ENCODE data around the gene ARL16.

The ARL16 gene

DNA sequence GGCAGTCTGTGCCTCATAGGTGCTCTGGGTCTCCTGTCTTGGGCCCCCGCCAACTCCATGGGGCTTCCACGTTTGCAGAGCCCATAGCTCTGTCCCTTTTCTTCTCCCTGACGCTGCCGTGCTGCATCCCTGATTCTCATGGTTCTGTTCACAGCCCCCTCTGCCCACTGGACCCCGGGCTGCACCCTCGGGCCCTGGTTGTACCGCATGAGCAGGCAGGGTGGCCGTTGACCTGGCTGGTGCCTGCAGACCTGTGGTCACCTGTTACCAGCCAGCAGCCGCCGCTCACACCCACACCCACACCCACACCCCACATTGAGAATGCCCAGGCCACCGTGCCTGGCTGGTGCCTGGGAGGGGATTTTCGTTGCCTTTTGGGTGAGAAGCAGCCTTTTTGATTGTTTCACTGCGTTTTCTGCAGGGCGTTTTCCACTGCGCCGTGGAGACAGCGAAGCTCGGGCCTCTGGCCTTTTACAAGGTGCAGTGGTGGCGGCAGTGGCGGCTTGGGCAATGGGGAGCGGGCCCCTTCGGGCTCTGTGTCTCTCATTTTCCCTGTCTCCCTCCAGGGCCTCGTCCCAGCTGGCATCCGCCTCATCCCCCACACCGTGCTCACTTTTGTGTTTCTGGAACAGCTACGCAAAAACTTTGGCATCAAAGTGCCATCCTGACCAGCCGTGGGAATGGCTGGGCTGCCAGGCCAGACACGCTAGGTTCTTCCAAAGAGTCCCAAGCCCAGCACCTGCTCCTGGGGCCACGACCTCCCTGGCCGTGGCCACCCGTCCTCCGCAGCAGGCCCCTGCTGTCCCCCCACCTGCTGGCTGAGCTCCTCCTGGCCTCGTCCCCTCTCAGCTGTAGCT is 36.0 kb upstream of the ARL16 start:
- TF ChIP-seq, protein P1, sequence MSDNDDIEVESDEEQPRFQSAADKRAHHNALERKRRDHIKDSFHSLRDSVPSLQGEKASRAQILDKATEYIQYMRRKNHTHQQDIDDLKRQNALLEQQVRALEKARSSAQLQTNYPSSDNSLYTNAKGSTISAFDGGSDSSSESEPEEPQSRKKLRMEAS (IDR thresholded peaks at IDR 0.05), result no peak
- TF ChIP-seq TCF12 (IDR thresholded peaks at IDR 0.05; ENCODE audit: low read depth), result no peak
- TF ChIP-seq, protein P2, sequence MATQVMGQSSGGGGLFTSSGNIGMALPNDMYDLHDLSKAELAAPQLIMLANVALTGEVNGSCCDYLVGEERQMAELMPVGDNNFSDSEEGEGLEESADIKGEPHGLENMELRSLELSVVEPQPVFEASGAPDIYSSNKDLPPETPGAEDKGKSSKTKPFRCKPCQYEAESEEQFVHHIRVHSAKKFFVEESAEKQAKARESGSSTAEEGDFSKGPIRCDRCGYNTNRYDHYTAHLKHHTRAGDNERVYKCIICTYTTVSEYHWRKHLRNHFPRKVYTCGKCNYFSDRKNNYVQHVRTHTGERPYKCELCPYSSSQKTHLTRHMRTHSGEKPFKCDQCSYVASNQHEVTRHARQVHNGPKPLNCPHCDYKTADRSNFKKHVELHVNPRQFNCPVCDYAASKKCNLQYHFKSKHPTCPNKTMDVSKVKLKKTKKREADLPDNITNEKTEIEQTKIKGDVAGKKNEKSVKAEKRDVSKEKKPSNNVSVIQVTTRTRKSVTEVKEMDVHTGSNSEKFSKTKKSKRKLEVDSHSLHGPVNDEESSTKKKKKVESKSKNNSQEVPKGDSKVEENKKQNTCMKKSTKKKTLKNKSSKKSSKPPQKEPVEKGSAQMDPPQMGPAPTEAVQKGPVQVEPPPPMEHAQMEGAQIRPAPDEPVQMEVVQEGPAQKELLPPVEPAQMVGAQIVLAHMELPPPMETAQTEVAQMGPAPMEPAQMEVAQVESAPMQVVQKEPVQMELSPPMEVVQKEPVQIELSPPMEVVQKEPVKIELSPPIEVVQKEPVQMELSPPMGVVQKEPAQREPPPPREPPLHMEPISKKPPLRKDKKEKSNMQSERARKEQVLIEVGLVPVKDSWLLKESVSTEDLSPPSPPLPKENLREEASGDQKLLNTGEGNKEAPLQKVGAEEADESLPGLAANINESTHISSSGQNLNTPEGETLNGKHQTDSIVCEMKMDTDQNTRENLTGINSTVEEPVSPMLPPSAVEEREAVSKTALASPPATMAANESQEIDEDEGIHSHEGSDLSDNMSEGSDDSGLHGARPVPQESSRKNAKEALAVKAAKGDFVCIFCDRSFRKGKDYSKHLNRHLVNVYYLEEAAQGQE (IDR thresholded peaks at IDR 0.05; ENCODE audit: low read depth), result no peak
- TF ChIP-seq TEAD4 (IDR thresholded peaks at IDR 0.05), result no peak
- no peak for TF ChIP-seq CEBPB (IDR thresholded peaks at IDR 0.05)
- TF ChIP-seq CREB1 (IDR thresholded peaks at IDR 0.05; ENCODE audit: low read depth), result no peak
- no peak for TF ChIP-seq RAD21 (IDR thresholded peaks at IDR 0.05; ENCODE audit: low read depth)
- TF ChIP-seq ZBTB7A (IDR thresholded peaks at IDR 0.05; ENCODE audit: low read depth), result no peak
- no peak for TF ChIP-seq EGR1 (IDR thresholded peaks at IDR 0.05)
- no peak for TF ChIP-seq YY1 (IDR thresholded peaks at IDR 0.05; ENCODE audit: low read depth)
- TF ChIP-seq, protein P3, sequence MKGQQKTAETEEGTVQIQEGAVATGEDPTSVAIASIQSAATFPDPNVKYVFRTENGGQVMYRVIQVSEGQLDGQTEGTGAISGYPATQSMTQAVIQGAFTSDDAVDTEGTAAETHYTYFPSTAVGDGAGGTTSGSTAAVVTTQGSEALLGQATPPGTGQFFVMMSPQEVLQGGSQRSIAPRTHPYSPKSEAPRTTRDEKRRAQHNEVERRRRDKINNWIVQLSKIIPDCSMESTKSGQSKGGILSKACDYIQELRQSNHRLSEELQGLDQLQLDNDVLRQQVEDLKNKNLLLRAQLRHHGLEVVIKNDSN (IDR thresholded peaks at IDR 0.05), result no peak
- TF ChIP-seq FOXM1 (IDR thresholded peaks at IDR 0.05; ENCODE audit: borderline replicate concordance, low read depth), result no peak
- TF ChIP-seq TAF1 (IDR thresholded peaks at IDR 0.05; ENCODE audit: low read depth), result no peak
- TF ChIP-seq EP300 (IDR thresholded peaks at IDR 0.05; ENCODE audit: borderline replicate concordance), result no peak
- no peak for TF ChIP-seq NFIC (IDR thresholded peaks at IDR 0.05)

DNA sequence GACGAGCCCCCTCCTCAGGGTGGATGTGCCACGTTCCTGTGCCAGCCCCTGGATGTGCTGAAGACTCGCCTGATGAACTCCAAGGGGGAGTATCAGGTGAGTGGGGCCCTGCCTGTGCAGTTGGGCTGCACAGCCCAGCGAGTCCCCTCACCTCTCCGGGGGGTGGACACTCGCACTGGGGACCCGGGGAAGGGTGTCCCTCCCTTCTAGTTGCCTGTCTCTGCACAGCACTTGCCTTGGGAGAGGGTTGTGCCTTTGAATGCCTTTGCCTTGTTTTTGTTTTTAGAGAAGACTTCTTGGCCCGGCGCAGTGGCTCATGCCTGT is 34.1 kb upstream of the ARL16 start:
- no peak for TF ChIP-seq EGR1 (IDR thresholded peaks at IDR 0.05)
- TF ChIP-seq EP300 (IDR thresholded peaks at IDR 0.05; ENCODE audit: borderline replicate concordance), result no peak
- TF ChIP-seq, protein P3 (IDR thresholded peaks at IDR 0.05), result no peak
- TF ChIP-seq, protein P2 (IDR thresholded peaks at IDR 0.05; ENCODE audit: low read depth), result no peak
- TF ChIP-seq CEBPB (IDR thresholded peaks at IDR 0.05), result no peak
- no peak for TF ChIP-seq TCF12 (IDR thresholded peaks at IDR 0.05; ENCODE audit: low read depth)
- TF ChIP-seq YY1 (IDR thresholded peaks at IDR 0.05; ENCODE audit: low read depth), result no peak
- TF ChIP-seq, protein P1 (IDR thresholded peaks at IDR 0.05), result no peak
- TF ChIP-seq TAF1 (IDR thresholded peaks at IDR 0.05; ENCODE audit: low read depth), result no peak
- no peak for TF ChIP-seq RAD21 (IDR thresholded peaks at IDR 0.05; ENCODE audit: low read depth)

DNA sequence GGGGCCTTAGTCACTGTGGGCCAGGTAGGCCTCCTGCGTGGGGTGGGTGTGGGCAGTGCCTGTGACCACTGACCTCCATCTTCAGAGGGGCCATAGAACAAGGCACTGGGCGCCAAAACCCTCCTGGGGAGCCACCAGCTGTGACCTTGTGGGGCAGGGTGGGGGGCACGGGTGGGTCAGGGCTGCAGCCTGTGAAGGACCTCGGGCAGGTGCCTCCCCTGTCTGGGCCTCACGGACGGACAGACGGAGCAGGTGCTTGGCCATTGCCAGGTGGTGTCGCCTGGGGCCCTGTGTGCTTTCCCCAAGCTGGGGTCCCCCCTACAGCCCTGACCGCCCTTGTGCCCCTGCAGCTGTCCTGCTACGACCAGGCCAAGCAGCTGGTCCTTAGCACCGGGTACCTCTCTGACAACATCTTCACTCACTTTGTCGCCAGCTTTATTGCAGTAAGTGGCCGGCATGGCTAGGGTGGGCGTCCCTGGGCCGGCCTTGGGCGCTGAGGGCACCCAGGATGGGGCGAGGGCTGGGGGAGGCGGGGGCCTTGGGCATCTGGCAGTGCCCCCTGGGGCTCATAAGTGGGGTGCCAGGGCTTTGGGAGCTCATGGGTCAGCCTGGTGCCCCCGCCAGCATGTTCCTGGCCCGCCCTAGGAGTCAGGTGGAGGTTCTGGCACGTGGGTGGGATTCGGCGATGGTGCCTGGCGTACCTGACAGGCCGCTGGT is 33.6 kb upstream of the ARL16 start:
- TF ChIP-seq TEAD4 (IDR thresholded peaks at IDR 0.05) (no peak), CREB1 (IDR thresholded peaks at IDR 0.05; ENCODE audit: low read depth) (no peak), RAD21 (IDR thresholded peaks at IDR 0.05; ENCODE audit: low read depth) (no peak), EGR1 (IDR thresholded peaks at IDR 0.05) (no peak), TAF1 (IDR thresholded peaks at IDR 0.05; ENCODE audit: low read depth) (no peak), NFIC (IDR thresholded peaks at IDR 0.05) (no peak), EP300 (IDR thresholded peaks at IDR 0.05; ENCODE audit: borderline replicate concordance) (no peak), YY1 (IDR thresholded peaks at IDR 0.05; ENCODE audit: low read depth) (no peak), TCF12 (IDR thresholded peaks at IDR 0.05; ENCODE audit: low read depth) (no peak), ZBTB7A (IDR thresholded peaks at IDR 0.05; ENCODE audit: low read depth) (no peak), FOXM1 (IDR thresholded peaks at IDR 0.05; ENCODE audit: borderline replicate concordance, low read depth) (no peak), CEBPB (IDR thresholded peaks at IDR 0.05) (no peak)
- TF ChIP-seq, protein P2 (IDR thresholded peaks at IDR 0.05; ENCODE audit: low read depth), result no peak
- TF ChIP-seq, protein P1 (IDR thresholded peaks at IDR 0.05), result no peak
- TF ChIP-seq, protein P3 (IDR thresholded peaks at IDR 0.05), result no peak
